A673 (cell line): Measurements from ENCODE around the gene AFG3L2. TPM values are rescaled to one million over a fixed set of nuclear protein-coding genes. Genes with fewer than 3 reads are reported as not detected.

Experiments
- BruUV-seq: library from RNA; stranded (reverse); fragments of 400-500 nt; replicated peaks from 2 replicates; lab custom pipeline; 2021; lab: Mats Ljungman, UMichigan
- CTCF ChIA-PET: fragments of 300-600 bp; sonication (Branson Sonifier 250); formaldehyde crosslinking; loops from one replicate; lab custom pipeline; 2022; ENCODE audit warnings: antibody characterized with exemption; lab: Charles Lee
- POLR2A ChIA-PET: fragments of 300-600 bp; sonication (Branson Sonifier 250); formaldehyde crosslinking; loops from one replicate; lab custom pipeline; 2022; ENCODE audit warnings: antibody characterized with exemption; ENCODE audit not compliant: low non-redundant PET; lab: Charles Lee
- DNase-seq: peaks from one replicate; pipeline ENCODE4 v3.0.0-alpha.2; 2015; ENCODE audit warnings: low spot score
- H3K27ac ChIP-seq: fragments of 200-600 bp; sonication (generic); 2 replicates; pipeline ENCODE4 v1.5.1; 2016; ENCODE audit warnings: mixed run types, low read depth, mild to moderate bottlenecking, mixed read lengths, antibody characterized with exemption, low read length; ENCODE audit not compliant: poor library complexity, severe bottlenecking
- H3K27me3 ChIP-seq: fragments of 200-600 bp; sonication (generic); replicated peaks from 2 replicates; pipeline ENCODE4 v1.6.1; 2017; ENCODE audit warnings: mixed run types, low read depth, mild to moderate bottlenecking, mixed read lengths, antibody characterized with exemption, low read length; ENCODE audit not compliant: insufficient read depth, poor library complexity
- H3K36me3 ChIP-seq: fragments of 200-600 bp; sonication (generic); 2 replicates; pipeline ENCODE4 v1.6.1; 2016; ENCODE audit warnings: mixed run types, mild to moderate bottlenecking, mixed read lengths, antibody characterized with exemption, low read length; ENCODE audit not compliant: insufficient read depth, poor library complexity, severe bottlenecking
- H3K4me1 ChIP-seq: fragments of 200-600 bp; sonication (generic); 2 replicates; pipeline ENCODE4 v1.6.1; 2017; ENCODE audit warnings: mixed run types, mild to moderate bottlenecking, mixed read lengths, antibody characterized with exemption, low read length; ENCODE audit not compliant: insufficient read depth, poor library complexity, severe bottlenecking
- H3K4me3 ChIP-seq: fragments of 200-600 bp; sonication (generic); 2 replicates; pipeline ENCODE4 v1.5.1; 2016; ENCODE audit warnings: low read depth, mixed run types, mild to moderate bottlenecking, mixed read lengths, low read length; ENCODE audit not compliant: poor library complexity, severe bottlenecking
- H3K9me3 ChIP-seq: fragments of 200-600 bp; sonication (generic); 2 replicates; pipeline ENCODE4 v1.6.1; 2016; ENCODE audit warnings: mixed run types, low read depth, mild to moderate bottlenecking, mixed read lengths, antibody characterized with exemption, low read length; ENCODE audit not compliant: poor library complexity, severe bottlenecking
- CTCF ChIP-seq: fragments of 300-800, 200-600 bp; sonication (generic); conservative IDR thresholded peaks from 2 replicates; pipeline ENCODE4 v1.5.1; 2017; ENCODE audit warnings: low read depth, mild to moderate bottlenecking, antibody characterized with exemption, low read length, moderate library complexity, mixed read lengths
- EZH2 ChIP-seq: fragments of 200-600 bp; sonication (generic); IDR thresholded peaks from 2 replicates; pipeline ENCODE4 v1.6.1; 2017; ENCODE audit warnings: borderline replicate concordance, low read depth, mild to moderate bottlenecking, mixed read lengths, antibody characterized with exemption, low read length; ENCODE audit not compliant: poor library complexity, severe bottlenecking
- intact Hi-C: fragments of 100-400 bp; cut with micrococcal nuclease; formaldehyde crosslinking; loops from one replicate; pipeline ENCODE4 v1.10.0; 2022; ENCODE audit not compliant: unreplicated experiment
- total RNA-seq: library from RNA; stranded (reverse); gene quantifications from 2 replicates; pipeline ENCODE4 v1.2.3, GENCODE V29; 2021

Gene AFG3L2
- total RNA-seq, 1 experiment from 2014 or later = 72.7 TPM

- POLR2A ChIA-PET = no interaction called here
- CTCF ChIA-PET = interaction anchor here (0.6 to 2.1 kb wide), 4 partner anchors 8 to 22 kb away, joined by 3 to 7 read pairs (median 4); no protein-coding TSS in a partner anchor
- Histone ChIP-seq H3K4me1 (peaks cover 10% of the 10 kb centered on the region), H3K36me3 (no peaks in the 10 kb centered on the region), H3K9me3 (no peaks in the 10 kb centered on the region), H3K4me3 (peak overlapping the region; percentile 49), H3K27me3 (no peaks in the 10 kb centered on the region), H3K27ac (no peak overlapping the region)
- TF ChIP-seq CTCF (no peak), EZH2 (no peak)
- intact Hi-C loops = no loop called here
- no TSS peak for BruUV-seq
- DNase-seq = peak; percentile 64
Observed at GRCh38 chr18:12287684-12288402, 89.2 kb downstream of the AFG3L2 start.

- Histone ChIP-seq H3K4me1 (peaks cover 10% of the 10 kb centered on the region), H3K27me3 (no peaks in the 10 kb centered on the region), H3K4me3 (peak overlapping the region; percentile 49), H3K27ac (no peak overlapping the region), H3K9me3 (no peaks in the 10 kb centered on the region), H3K36me3 (no peaks in the 10 kb centered on the region)
- no TSS peak for BruUV-seq
- CTCF ChIA-PET = interaction anchor here (0.6 to 2.1 kb wide), 2 partner anchors 8 to 15 kb away, joined by 3 to 7 read pairs; no protein-coding TSS in a partner anchor
- no peak for DNase-seq
- intact Hi-C loops = no loop called here
- POLR2A ChIA-PET = no interaction called here
- TF ChIP-seq CTCF (no peak), EZH2 (no peak)
Observed at GRCh38 chr18:12287131-12287681, 89.8 kb downstream of the AFG3L2 start.

- no peak overlapping the region for H3K27ac ChIP-seq
- H3K4me3 ChIP-seq = no peak overlapping the region
- TF ChIP-seq EZH2 (no peak), CTCF (no peak)
- BruUV-seq = no TSS peak
- no peaks in the 10 kb centered on the region for H3K27me3 ChIP-seq
- no peaks in the 10 kb centered on the region for H3K9me3 ChIP-seq
- CTCF ChIA-PET = interaction anchor here (0.6 to 1.6 kb wide), 2 partner anchors 12 to 1049 kb away, joined by 5 to 6 read pairs; no protein-coding TSS in a partner anchor
- no peaks in the 10 kb centered on the region for H3K36me3 ChIP-seq
- H3K4me1 ChIP-seq = peaks cover 5% of the 10 kb centered on the region
- POLR2A ChIA-PET = no interaction called here
- DNase-seq = no peak
- intact Hi-C loops = no loop called here
Observed at GRCh38 chr18:12283666-12284065, 93.4 kb downstream of the AFG3L2 start.
